A673 (cell line): Measurements from ENCODE around the gene VAMP4. TPM values are rescaled to one million over a fixed set of nuclear protein-coding genes. Genes with fewer than 3 reads are reported as not detected.

Experiments
- BruUV-seq: library from RNA; stranded (reverse); fragments of 400-500 nt; replicated peaks from 2 replicates; lab custom pipeline; 2021; lab: Mats Ljungman, UMichigan
- CTCF ChIA-PET: fragments of 300-600 bp; sonication (Branson Sonifier 250); formaldehyde crosslinking; loops from one replicate; lab custom pipeline; 2022; ENCODE audit warnings: antibody characterized with exemption; lab: Charles Lee
- POLR2A ChIA-PET: fragments of 300-600 bp; sonication (Branson Sonifier 250); formaldehyde crosslinking; loops from one replicate; lab custom pipeline; 2022; ENCODE audit warnings: antibody characterized with exemption; ENCODE audit not compliant: low non-redundant PET; lab: Charles Lee
- DNase-seq: peaks from one replicate; pipeline ENCODE4 v3.0.0-alpha.2; 2015; ENCODE audit warnings: low spot score
- H3K27ac ChIP-seq: fragments of 200-600 bp; sonication (generic); 2 replicates; pipeline ENCODE4 v1.5.1; 2016; ENCODE audit warnings: mixed run types, low read depth, mild to moderate bottlenecking, mixed read lengths, antibody characterized with exemption, low read length; ENCODE audit not compliant: poor library complexity, severe bottlenecking
- H3K27me3 ChIP-seq: fragments of 200-600 bp; sonication (generic); replicated peaks from 2 replicates; pipeline ENCODE4 v1.6.1; 2017; ENCODE audit warnings: mixed run types, low read depth, mild to moderate bottlenecking, mixed read lengths, antibody characterized with exemption, low read length; ENCODE audit not compliant: insufficient read depth, poor library complexity
- H3K36me3 ChIP-seq: fragments of 200-600 bp; sonication (generic); 2 replicates; pipeline ENCODE4 v1.6.1; 2016; ENCODE audit warnings: mixed run types, mild to moderate bottlenecking, mixed read lengths, antibody characterized with exemption, low read length; ENCODE audit not compliant: insufficient read depth, poor library complexity, severe bottlenecking
- H3K4me1 ChIP-seq: fragments of 200-600 bp; sonication (generic); 2 replicates; pipeline ENCODE4 v1.6.1; 2017; ENCODE audit warnings: mixed run types, mild to moderate bottlenecking, mixed read lengths, antibody characterized with exemption, low read length; ENCODE audit not compliant: insufficient read depth, poor library complexity, severe bottlenecking
- H3K4me3 ChIP-seq: fragments of 200-600 bp; sonication (generic); 2 replicates; pipeline ENCODE4 v1.5.1; 2016; ENCODE audit warnings: low read depth, mixed run types, mild to moderate bottlenecking, mixed read lengths, low read length; ENCODE audit not compliant: poor library complexity, severe bottlenecking
- H3K9me3 ChIP-seq: fragments of 200-600 bp; sonication (generic); 2 replicates; pipeline ENCODE4 v1.6.1; 2016; ENCODE audit warnings: mixed run types, low read depth, mild to moderate bottlenecking, mixed read lengths, antibody characterized with exemption, low read length; ENCODE audit not compliant: poor library complexity, severe bottlenecking
- CTCF ChIP-seq: fragments of 300-800, 200-600 bp; sonication (generic); conservative IDR thresholded peaks from 2 replicates; pipeline ENCODE4 v1.5.1; 2017; ENCODE audit warnings: low read depth, mild to moderate bottlenecking, antibody characterized with exemption, low read length, moderate library complexity, mixed read lengths
- EZH2 ChIP-seq: fragments of 200-600 bp; sonication (generic); IDR thresholded peaks from 2 replicates; pipeline ENCODE4 v1.6.1; 2017; ENCODE audit warnings: borderline replicate concordance, low read depth, mild to moderate bottlenecking, mixed read lengths, antibody characterized with exemption, low read length; ENCODE audit not compliant: poor library complexity, severe bottlenecking
- intact Hi-C: fragments of 100-400 bp; cut with micrococcal nuclease; formaldehyde crosslinking; loops from one replicate; pipeline ENCODE4 v1.10.0; 2022; ENCODE audit not compliant: unreplicated experiment
- total RNA-seq: library from RNA; stranded (reverse); gene quantifications from 2 replicates; pipeline ENCODE4 v1.2.3, GENCODE V29; 2021

The VAMP4 gene
- total RNA-seq, 1 experiment from 2014 or later: 8.9 TPM

DNA sequence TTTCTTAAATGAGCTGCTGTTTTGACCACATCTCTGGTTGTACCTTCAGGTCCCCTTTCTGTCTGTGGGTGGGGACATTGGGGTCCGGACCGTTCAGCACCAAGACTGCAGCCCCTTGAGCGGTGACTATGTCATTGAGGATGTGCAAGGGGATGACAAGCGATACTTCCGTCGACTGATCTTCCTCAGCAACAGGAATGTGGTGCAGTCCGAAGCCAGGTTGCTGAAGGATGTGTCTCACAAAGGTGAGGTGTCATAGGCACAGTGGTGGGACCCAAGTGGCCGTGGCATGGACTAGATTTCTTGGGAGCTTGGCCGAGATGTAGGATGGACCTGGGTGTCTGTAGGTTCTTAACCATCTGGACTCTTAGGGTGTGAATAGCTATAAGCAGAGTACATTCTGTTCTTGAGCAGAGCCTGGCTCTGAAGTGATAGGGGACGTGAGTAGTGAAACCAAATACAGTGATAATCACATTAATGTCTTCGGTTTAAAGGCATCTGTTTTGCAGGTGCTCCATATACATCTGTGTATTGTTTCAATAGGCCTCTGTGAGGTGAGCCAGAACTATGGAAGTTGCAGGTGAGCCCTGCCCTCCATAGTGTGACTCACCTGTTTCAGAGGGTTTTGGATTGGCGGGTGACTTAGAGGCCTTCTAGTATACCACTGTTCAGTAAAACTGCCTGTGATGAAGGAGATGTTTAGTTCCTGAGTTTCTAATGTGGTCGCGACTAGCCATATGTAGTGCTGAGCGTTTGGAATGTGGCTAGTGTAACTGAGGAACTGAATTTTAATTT is 46.0 kb upstream of the VAMP4 start:
- DNase-seq: no peak
- POLR2A ChIA-PET: no interaction called here
- intact Hi-C loops: no loop called here
- BruUV-seq: no TSS peak
- no peaks in the 10 kb centered on the region for H3K27me3 ChIP-seq
- TF ChIP-seq CTCF: no peak
- TF ChIP-seq EZH2: no peak
- no peaks in the 10 kb centered on the region for H3K9me3 ChIP-seq
- no peak overlapping the region for H3K4me3 ChIP-seq
- H3K36me3 ChIP-seq: peaks cover 86% of the 10 kb centered on the region
- CTCF ChIA-PET: no interaction called here
- H3K27ac ChIP-seq: no peak overlapping the region
- H3K4me1 ChIP-seq: peaks cover 1% of the 10 kb centered on the region

DNA sequence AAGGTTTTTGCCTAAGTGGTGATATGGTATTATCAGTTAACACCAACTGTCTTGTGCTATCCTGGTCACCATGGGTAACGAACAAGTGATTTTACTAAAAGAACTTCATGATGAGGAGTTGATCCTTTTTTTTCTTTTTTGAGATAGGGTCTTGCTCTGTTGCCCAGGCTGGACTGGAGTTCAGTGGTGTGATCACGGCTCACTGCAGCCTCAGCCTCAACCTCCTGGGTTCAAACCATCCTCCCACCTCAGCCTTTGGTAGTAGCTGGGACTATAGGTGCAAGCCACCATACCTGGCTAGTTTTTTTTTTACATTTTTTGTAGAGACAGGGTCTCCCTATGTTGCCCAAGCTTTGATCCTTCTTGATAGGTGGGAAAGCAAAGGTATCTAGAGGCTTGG is 44.7 kb upstream of the VAMP4 start:
- Histone ChIP-seq H3K9me3 (no peaks in the 10 kb centered on the region), H3K27me3 (no peaks in the 10 kb centered on the region), H3K36me3 (peaks cover 75% of the 10 kb centered on the region), H3K4me3 (no peak overlapping the region), H3K27ac (no peak overlapping the region), H3K4me1 (peaks cover 4% of the 10 kb centered on the region)
- ChIA-PET POLR2A (interaction anchor here (0.6 kb wide), 1 partner anchor 44 kb away, joined by 4 read pairs; no protein-coding TSS in a partner anchor), CTCF (no interaction called here)
- BruUV-seq: no TSS peak
- TF ChIP-seq CTCF: no peak
- no peak for TF ChIP-seq EZH2
- intact Hi-C loops: no loop called here
- no peak for DNase-seq

- TF ChIP-seq CTCF (no peak), EZH2 (no peak)
- Histone ChIP-seq H3K4me3 (no peak overlapping the region), H3K27me3 (no peaks in the 10 kb centered on the region), H3K4me1 (peaks cover 4% of the 10 kb centered on the region), H3K36me3 (peaks cover 67% of the 10 kb centered on the region), H3K27ac (no peak overlapping the region), H3K9me3 (no peaks in the 10 kb centered on the region)
- ChIA-PET POLR2A (no interaction called here), CTCF (no interaction called here)
- intact Hi-C loops: no loop called here
- BruUV-seq: no TSS peak
- no peak for DNase-seq
These were observed 43.9 kb upstream of the VAMP4 start for GRCh38 chr1:171785766-171786165.
